Lung (tissue), 12 donors: Measurements from ENCODE around the gene UNC13B. TPM values are rescaled to one million over a fixed set of nuclear protein-coding genes. Genes with fewer than 3 reads are reported as not detected.
A peak's percentile ranks its signal among the peaks of the same experiment; 100 is the strongest.
"Not testable (repeated sequence)": the region's sequence is repeated elsewhere in the genome, so short reads cannot be mapped to it uniquely, and the experiment has no call there.

Source experiments
- ATAC-seq: fragments of 200-7000 bp; cut with Tn5 transposase; one replicate; pipeline ENCODE4 v1.9.1; 2020; ENCODE audit warnings: moderate number of reproducible peaks; ENCODE audit not compliant: insufficient read depth, low FRiP score
- DNase-seq, 3 donors: peaks; one replicate each; pipeline ENCODE4 v3.0.0-alpha.2; 2013 to 2017
- H3K27ac ChIP-seq, 2 donors: one replicate each; pipeline ENCODE4 v1.5.1; 2013; ENCODE audit warnings: mild to moderate bottlenecking in 2 of 2, moderate library complexity in 2 of 2, control low read depth in 1 of 2, inconsistent platforms in 1 of 2, low read depth in 1 of 2, low read length in 1 of 2
- H3K27me3 ChIP-seq, 3 donors: one replicate each; pipeline ENCODE4 v1.5.1; 2013; ENCODE audit warnings: low read length in 2 of 3; ENCODE audit not compliant: control insufficient read depth in 3 of 3, insufficient read depth in 3 of 3
- H3K36me3 ChIP-seq, 4 donors: one replicate each; pipeline ENCODE4 v1.5.1; 2013; ENCODE audit warnings: low read length in 4 of 4, mild to moderate bottlenecking in 1 of 4, moderate library complexity in 1 of 4; ENCODE audit not compliant: control insufficient read depth in 4 of 4, insufficient read depth in 4 of 4
- H3K4me1 ChIP-seq, 5 donors: one replicate each; pipeline ENCODE4 v1.5.1; 2013; ENCODE audit warnings: low read length in 5 of 5, mild to moderate bottlenecking in 2 of 5, moderate library complexity in 1 of 5; ENCODE audit not compliant: control insufficient read depth in 5 of 5, insufficient read depth in 5 of 5
- H3K4me3 ChIP-seq: one replicate; pipeline ENCODE4 v1.5.1; 2013; ENCODE audit warnings: mild to moderate bottlenecking, control low read depth, moderate library complexity
- H3K9ac ChIP-seq, 2 donors: one replicate each; pipeline ENCODE4 v1.5.1; 2013; ENCODE audit warnings: low read length in 2 of 2, control low read depth in 1 of 2; ENCODE audit not compliant: insufficient read depth in 1 of 2
- H3K9me3 ChIP-seq, 4 donors: one replicate each; pipeline ENCODE4 v1.5.1; 2013; ENCODE audit warnings: low read length in 3 of 4, mild to moderate bottlenecking in 1 of 4, moderate library complexity in 1 of 4; ENCODE audit not compliant: control insufficient read depth in 4 of 4, insufficient read depth in 3 of 4
- WGBS, 2 donors: extraction: QIAGEN DNeasy Blood & Tissue Kit; methylation state at CpG; one replicate each; pipeline ENCODE4 v1.1.7; 2013; 5-methylcytosine and 5-hydroxymethylcytosine counted together
- polyA plus RNA-seq, 2 donors: library from polyadenylated mRNA; stranded (reverse); fragments of 200-250 nt; gene quantifications; one replicate each; pipeline ENCODE4 v1.2.1, GENCODE V29; 2013
- total RNA-seq, 2 donors: library from RNA; depleted of rRNA in 1 of 2; stranded (reverse); fragments of >200 nt in 1 of 2; gene quantifications; one replicate each; pipeline ENCODE4 v1.2.1, GENCODE V29; 2014 to 2021
- TF ChIP-seq, protein P1 (sequence below): IDR thresholded peaks from 2 replicates; pipeline ENCODE4 v1.5.1; 2012; ENCODE audit warnings: mild to moderate bottlenecking; ENCODE audit errors: control extremely low read depth, extremely low read depth
- donor health status: control.
- donor health status: control.
- donor health status: Bipolar disorder and iron deficiency.
- donor health status: healthy.
- donor health status: DM: yes; HTN: yes; CAD: no.

Gene UNC13B
- total and polyA plus RNA-seq, 4 donors, result 25.8 to 102 (median 64.4) TPM

GRCh38 chr9:35232867-35233544 lies 71.2 kb downstream of the UNC13B start:
- Histone ChIP-seq H3K4me1 (peaks cover 0 to 4% (median 2%) of the 10 kb centered on the region in 5 donors), H3K9me3 (no peaks in the 10 kb centered on the region), H3K4me3 (no peak overlapping the region), H3K27me3 (no peaks in the 10 kb centered on the region), H3K9ac (no peak overlapping the region), H3K27ac (no peak overlapping the region), H3K36me3 (peaks cover 0 to 3% (median 0%) of the 10 kb centered on the region in 4 donors)
- WGBS, 2 donors, result 30 to 38% methylated on average over 3 of the region's 3 CpGs
- TF ChIP-seq, protein P1, sequence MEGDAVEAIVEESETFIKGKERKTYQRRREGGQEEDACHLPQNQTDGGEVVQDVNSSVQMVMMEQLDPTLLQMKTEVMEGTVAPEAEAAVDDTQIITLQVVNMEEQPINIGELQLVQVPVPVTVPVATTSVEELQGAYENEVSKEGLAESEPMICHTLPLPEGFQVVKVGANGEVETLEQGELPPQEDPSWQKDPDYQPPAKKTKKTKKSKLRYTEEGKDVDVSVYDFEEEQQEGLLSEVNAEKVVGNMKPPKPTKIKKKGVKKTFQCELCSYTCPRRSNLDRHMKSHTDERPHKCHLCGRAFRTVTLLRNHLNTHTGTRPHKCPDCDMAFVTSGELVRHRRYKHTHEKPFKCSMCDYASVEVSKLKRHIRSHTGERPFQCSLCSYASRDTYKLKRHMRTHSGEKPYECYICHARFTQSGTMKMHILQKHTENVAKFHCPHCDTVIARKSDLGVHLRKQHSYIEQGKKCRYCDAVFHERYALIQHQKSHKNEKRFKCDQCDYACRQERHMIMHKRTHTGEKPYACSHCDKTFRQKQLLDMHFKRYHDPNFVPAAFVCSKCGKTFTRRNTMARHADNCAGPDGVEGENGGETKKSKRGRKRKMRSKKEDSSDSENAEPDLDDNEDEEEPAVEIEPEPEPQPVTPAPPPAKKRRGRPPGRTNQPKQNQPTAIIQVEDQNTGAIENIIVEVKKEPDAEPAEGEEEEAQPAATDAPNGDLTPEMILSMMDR, result no peak
- ATAC-seq, result no peak
- no peak for DNase-seq

DNA sequence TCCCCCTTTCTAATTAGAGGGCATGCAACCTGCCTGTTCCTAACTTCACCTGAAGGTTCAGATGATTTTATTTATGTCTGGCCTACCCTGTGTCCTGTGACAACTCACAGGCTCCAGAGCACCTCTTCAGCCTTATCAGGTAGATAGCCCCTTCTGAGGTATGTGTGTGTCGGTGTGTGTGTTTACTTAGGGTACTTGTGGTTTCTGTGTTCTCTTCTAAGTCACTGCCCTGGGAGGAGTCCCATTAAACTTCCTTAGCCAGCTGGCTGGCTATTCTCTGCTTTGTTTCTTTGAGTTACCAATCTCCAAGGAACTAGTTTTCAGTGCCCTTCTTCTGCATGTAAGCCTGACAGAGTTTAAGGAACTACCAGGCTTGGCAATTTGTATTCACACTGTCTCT lies 74.9 kb downstream of the UNC13B start:
- Histone ChIP-seq H3K27me3 (no peaks in the 10 kb centered on the region), H3K4me3 (no peak overlapping the region), H3K9ac (no peak overlapping the region), H3K27ac (peak overlapping the region in 1 of 2 donors; percentile 18), H3K9me3 (no peaks in the 10 kb centered on the region), H3K36me3 (peaks cover 0 to 3% (median 0%) of the 10 kb centered on the region in 4 donors), H3K4me1 (peaks cover 0 to 2% (median 0%) of the 10 kb centered on the region in 5 donors)
- TF ChIP-seq, protein P1, result no peak
- ATAC-seq (peak; percentile 83), DNase-seq (peak in 1 of 3 donors; percentile 21)
- WGBS, 2 donors, result 29 to 57% methylated on average over 1 of the region's 1 CpG

GRCh38 chr9:35237311-35237710 lies 75.5 kb downstream of the UNC13B start:
- Histone ChIP-seq H3K36me3 (peaks cover 0 to 3% (median 0%) of the 10 kb centered on the region in 4 donors), H3K4me1 (peaks cover 0 to 2% (median 0%) of the 10 kb centered on the region in 5 donors), H3K9me3 (no peaks in the 10 kb centered on the region), H3K9ac (no peak overlapping the region), H3K4me3 (no peak overlapping the region), H3K27ac (no peak overlapping the region), H3K27me3 (no peaks in the 10 kb centered on the region)
- DNase-seq (peak; percentile 56 to 79 (median 64)), ATAC-seq (peak; percentile 84)
- TF ChIP-seq, protein P1, result no peak
- 55 to 62% methylated on average over 1 of the region's 1 CpG for WGBS, 2 donors

- H3K27me3 ChIP-seq, ATAC-seq, DNase-seq, H3K4me1 ChIP-seq, H3K36me3 ChIP-seq, H3K27ac ChIP-seq, H3K4me3 ChIP-seq, H3K9me3 ChIP-seq, H3K9ac ChIP-seq: not testable (repeated sequence)
- WGBS, 2 donors, result no CpG with 5 or more reads among the region's 1 CpG
Observed at GRCh38 chr9:35245945-35246344, 84.1 kb downstream of the UNC13B start.
